Activated naive CD4-positive, alpha-beta T cell treated with Interleukin-2 at 50 U/mL for 16 hours (primary cell): ENCODE measurements around the gene MRGPRD.

ENCODE experiments used
- DNase-seq: peaks from one replicate; pipeline ENCODE4 v3.0.0-alpha.2; 2020

Gene MRGPRD, protein sequence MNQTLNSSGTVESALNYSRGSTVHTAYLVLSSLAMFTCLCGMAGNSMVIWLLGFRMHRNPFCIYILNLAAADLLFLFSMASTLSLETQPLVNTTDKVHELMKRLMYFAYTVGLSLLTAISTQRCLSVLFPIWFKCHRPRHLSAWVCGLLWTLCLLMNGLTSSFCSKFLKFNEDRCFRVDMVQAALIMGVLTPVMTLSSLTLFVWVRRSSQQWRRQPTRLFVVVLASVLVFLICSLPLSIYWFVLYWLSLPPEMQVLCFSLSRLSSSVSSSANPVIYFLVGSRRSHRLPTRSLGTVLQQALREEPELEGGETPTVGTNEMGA

DNA sequence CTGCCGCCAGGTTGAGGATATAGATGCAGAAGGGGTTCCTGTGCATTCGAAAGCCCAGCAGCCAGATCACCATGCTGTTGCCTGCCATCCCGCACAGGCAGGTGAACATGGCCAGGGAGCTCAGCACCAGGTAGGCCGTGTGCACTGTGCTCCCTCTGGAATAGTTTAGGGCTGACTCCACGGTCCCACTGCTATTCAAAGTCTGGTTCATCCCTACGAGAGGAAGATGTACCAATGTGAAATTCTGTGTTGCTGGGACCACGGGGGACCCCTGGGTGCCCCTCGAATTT is at the start of gene MRGPRD:
TSS of gene MRGPRD (minus strand) at position 211 of the 290 bp plus-strand sequence. CDS start at position 211, 0 bp downstream.
- no peak for DNase-seq

DNA sequence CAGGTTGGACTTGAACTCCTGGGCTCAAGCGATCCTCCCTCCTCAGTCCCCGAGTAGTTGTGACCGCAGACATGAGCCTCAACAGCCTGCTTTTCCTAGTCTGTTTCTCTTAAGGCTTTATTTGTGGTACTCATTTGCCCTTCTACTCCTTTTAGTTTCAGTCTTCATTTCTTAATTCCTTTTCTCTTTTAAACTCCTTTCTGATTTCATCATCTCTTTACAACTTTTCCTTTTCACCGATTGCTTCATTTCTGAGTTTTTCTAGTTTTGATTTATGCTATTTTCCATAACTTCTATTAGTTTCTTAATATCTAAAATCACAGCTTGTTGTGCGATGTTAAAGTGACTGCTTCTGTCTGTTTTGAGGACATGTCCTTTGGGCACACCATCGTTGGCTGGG is 49.5 kb upstream of the MRGPRD start:
- no peak for DNase-seq

DNA sequence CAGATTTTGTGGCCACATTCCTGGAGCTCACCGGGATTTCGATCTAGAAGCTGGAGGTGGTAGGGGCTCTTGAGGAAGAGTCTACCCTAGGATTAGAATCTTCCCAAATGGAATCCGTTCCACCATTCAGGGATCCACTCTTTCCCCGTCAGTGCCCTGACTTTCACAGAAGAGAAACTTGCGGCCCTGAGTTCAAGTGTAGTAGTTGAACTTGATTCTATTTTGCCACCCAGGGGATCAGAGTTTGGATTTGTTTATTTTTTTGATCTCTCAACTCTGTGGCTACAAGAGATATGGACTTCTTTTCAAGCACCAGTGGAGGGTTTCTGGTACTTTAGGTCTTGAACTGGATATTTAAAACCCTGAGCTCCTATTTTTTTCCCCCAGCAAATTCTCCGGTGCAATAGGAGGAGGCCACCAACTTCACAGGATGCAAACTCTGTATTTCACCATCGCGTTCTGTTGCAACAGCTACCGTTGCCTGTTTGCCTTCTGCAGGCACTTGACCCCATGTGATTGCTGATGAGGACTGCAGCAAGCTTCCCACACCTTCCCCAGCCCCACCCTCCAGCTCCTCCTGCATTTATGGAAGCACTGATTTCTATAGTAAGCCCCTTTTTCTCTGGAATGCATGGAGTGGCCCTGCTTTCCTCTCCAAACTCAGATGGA is 47.1 kb upstream of the MRGPRD start:
- no peak for DNase-seq

DNA sequence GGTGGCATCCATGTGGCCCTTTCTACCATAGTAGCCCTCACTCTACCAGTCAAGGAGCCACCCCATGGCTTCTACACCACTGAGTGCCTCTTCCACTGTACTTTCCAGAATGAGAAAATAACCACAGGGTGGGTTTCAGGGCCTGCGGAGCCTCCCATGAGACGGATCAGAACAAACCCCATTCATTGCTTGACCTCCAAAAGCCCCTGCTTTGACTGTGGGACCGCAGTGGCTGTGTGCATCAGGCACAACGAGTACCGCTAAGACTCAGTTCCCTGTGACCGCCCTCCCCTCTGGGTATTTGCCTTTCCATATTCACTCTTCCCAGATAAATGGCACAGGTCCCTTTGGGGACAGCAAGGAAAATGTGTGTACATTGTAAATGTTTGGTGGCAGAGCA is 43.7 kb upstream of the MRGPRD start:
- DNase-seq, result no peak

DNA sequence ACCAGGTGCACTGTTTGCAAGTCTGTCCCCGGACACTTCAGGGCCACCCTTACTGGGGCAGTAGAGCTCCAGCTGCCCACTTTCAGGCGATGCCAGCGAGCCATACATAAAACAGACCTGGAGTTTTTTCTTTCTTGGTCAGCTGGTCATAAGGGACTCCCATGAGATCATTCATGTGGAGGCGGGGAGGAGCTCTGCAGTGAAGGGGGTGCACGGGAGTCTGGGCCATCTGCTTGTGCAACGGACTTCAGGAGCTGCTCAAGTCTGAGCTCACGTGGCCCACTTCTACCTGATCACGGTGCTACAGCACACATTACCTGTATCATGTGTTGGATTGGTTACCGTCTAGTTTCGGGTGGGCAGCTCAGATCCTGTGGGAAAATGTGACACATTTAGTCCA is 41.5 kb upstream of the MRGPRD start:
- DNase-seq, result no peak

DNA sequence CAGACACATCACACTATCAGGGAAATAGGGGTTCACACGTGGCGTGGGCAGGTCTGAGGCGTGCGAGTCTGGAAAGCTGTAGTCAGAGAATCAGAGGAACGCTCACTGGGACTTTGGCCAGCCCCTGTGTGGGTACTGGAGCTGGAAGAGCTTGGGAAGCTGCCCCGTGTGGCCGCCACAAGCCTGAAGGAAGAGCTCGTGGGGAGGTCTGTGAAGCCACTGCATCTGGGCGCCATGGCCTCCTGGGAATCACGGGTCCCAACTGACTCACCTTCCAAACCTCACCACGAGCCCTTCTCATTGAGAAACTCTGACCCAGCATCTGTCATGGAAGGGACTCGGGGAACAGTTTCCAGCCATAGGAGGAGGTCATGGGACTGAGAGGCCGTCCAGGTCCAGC is 38.1 kb upstream of the MRGPRD start:
- no peak for DNase-seq

DNA sequence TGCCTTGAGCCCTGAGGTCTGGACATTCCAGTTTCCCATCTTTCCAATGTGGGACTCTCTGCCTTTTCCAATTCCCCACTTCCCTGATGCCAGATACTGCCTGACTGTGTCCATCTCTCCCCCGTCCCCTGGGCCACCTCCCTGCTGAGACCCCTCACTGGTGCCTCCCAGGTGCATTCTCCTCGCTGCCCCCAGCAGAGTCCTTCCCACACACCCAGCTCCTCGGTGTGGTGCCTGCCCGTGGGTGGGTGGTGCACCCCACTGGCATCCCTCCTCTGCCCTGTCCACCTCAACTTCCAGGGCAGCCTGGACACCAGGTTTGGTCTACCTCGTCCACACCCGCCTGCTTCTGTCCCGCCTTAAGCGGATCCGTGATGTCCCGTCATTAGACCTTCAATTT is 37.2 kb upstream of the MRGPRD start:
- DNase-seq, result no peak

DNA sequence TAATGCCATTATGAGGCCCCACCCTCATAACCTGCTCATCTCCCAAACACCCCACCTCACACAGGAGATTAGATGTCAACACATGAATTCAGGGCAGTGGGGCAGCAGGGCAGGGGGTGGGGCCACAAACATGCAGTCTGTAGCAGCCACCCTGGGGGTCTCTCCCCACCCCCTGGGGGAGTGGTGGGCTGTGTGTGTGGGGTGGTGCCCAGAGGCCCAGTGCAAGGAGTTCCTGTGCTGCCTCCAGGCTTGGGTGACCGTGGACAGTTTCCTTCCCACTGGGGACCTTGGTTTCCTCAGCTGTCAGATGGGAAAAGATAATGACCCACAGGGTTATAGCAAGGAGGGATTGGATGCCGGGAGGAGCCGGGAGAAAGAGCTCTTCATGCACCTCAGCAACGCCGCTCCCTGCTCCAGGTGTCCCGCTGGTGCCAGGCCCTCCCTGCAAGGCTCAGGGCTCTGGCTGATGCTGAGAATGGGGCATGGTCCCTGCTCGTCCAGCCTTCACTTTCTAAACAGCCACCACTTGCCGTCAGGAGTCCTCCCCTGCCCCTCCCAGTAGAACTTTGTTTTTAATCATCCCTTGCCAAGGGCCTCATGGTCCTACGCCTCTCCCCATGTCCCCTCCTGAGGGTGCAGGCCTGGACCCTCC is 34.2 kb upstream of the MRGPRD start:
- DNase-seq, result no peak

DNA sequence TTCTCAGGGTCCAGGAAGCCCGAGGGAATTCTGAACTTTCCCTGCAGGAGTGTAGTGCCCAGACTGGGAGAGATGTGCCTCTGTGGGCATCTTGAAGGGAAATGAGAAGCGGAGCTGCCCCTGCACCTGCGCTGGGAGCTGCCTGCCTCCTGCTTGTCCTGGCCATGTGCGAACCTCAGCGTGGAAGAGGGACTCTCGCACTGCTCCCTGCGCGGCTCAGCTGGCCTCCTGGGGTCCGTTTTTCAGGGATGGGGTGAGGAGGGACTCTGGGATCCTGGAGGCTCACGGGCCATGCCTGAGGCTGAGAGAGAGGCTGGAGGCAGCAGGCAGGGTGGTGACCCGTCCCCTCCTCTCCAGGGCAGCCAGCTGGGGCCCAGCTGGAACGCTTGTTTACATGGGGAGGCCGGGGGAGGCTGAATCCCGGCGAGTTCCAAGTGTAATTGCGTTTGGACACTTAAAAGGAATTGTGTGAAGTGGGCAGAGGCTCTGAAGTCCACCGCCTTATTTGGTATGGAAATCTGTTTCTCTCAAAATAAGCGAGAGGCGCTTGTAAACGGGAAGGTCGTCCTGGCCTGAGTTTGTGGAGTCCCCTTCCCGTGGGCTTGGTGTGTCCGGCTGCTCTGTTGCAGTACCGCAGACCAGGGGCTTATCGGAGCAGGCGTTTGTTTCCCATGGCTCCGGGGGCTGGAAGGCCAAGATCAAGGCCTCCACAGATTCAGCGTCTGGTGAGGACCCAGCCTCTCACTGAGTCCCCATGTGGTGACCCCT is 33.5 kb upstream of the MRGPRD start:
- no peak for DNase-seq

DNA sequence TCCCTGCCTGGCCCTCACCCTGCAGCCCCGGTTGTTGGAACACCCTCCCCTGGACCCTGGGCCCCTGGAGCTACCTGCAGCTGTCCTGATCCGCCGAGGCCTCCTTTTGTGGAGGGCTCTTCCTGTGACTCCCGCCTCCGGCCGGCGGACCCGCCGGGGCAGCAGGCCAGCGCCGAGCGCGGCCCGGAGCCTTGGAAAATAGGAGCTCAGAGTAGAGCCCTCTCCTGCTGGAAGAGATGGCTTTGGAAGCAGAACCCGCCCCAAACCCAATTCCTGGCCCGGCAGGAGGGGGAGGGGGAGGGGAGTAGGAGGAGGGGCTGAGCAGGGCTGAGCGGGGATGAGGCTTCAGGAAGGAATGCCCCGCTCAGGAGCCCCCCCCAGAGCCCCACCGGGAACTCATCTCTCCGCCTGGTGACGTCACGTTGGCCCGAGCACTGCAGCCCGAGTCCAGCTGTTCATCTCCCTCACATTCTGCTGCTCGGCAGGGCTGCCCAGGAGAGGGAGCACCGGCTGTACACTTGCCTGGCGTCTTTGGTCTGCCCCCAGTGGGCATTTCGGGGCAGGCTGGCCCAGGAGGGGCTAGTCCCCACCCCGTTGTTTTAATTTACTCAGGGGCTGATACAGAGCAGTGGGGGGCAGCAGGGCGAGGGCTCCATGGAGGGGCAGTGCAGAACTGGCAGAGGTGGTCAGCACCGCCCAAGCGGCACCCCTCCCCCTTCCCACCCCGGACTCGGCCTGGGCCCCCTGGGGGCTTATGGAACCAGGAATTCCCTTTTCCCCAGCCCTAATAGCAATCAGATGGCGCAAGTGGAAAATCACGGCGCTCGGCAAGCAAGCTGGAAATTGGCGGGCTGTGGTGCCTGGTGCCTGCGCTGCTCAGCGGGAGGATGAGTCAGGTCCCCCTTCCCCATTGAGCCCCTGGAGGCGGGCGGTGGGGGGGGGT is 32.5 kb upstream of the MRGPRD start, which contains the start of gene MRGPRF:
TSS of gene MRGPRF (minus strand) at position 238 of the 943 bp plus-strand sequence. CDS start 3,345 bp downstream, outside the sequence.
- no peak for DNase-seq

DNA sequence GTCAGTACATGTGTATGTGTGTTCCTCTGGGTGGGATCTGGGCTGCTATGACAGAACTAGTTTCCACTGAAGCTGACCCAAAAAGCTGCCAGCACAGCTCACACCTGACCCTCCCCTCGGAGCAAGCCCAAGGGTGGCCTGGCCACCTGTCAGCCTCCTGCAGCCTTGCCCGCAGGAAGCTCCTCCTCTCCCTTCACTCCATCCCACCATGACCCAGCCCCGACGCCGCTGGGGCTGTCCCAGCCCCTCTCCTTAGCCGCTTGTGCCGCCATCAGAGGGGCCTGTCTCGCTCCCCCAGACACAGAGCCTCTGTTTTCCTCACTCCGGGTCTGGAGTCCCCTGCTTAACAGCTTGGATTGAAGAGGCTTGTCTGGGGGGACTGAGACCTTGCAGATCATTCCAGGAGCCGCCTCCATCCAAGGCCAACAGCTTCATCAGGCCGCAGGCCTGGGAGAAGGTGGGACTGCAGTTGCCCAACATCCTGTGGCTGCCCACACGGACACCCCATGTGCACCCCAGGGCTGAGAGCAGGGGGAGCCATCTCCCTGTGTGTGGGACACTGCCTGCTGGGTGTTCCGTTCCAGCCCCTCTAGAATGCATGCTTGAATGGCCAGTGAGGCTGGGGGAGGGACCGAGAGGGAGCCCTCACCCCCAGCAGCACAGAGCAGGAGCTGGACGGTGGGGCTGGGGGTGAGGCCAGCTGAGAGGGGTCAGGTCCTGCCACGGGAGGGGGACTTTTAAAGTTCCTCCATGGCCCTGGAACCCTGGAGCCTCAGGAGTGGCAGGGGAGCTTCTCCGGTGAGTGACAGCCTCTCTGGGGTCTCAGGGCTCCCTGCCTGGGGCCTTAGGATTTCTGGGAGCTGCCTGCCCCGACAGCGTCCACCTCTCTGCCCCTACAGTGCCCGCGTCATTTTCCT is 31.6 kb upstream of the MRGPRD start:
- no peak for DNase-seq

DNA sequence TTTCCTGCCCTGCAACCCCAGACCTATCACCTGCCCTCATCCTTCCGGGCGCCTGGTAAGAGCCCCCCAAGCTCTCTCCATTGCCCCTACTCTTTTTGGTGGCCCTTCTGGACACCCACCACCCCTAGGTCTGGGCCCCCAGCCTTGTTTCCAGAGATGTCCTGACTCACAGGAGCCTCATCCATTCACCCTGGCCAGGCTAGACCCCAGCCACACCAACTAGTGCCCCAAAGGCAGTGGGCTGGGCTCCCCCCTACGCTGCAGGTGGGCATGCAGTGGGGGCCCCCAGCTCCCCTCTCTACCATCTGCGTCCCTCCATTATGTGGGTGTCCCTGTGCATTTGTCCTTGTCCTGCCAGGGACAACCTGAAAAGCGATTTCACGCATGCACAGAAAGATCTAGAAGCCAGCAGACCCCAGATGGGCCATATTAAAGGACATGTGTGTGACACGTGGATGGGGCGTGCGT is 30.9 kb upstream of the MRGPRD start:
- DNase-seq, result no peak

DNA sequence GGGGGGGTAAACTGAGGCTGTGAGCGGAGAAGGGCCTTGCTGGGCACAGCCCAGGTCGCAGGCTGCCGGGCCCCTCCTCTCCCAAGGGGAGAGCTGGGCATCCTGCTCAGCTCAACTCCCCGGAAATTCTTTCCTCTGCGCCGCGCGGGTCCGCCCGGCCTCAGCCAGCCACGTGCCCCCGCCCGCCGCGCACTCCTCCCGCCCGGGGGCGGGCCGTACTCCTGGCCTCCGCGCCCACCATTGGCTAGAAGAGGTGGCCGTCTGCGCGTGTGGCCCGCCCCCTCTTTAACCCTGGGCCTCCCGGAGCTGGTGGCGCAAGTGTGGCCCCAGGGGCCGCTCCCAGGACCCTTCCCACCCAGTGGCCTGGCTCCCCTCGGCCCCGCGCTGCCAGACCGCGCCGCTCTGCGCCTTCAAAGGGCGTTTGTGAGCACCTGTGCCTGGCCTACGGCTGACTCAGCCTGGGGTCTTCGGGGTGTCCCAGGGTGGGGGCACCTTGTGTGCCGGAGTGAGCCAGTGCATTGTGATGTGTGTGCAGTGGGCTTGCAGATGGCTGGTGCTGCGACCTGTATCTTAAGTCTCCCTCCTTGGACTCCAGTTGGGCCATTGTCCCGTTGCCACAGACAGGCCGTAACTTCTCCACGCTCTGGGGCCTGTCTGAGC is 30.3 kb upstream of the MRGPRD start:
- peak; percentile 47 for DNase-seq

DNA sequence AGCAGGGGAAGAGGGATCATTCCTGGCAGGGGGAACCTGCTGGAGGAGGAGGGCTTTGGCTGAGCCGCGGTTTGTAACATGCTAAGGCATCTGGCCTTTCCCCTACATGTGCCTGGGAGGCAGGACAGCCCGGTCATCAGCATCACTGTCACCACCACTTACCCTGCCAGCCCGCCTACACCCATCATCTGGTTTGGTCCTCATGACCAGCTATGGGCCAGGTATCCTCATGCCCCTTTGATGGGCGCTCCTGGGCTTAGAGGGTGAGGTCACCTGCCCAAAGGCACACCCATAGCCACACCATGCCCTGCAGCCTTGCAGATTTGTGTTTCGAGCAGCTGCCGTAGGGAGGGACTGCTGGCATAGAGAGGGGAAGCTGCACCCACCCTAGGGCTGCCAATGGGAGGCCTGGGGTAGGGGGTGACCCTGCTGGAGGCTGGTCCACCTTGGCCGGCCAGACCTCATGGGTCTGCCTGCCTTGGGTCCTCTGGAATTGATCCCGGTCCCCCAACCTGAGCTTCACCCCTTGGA is 29.6 kb upstream of the MRGPRD start:
- DNase-seq, result no peak

DNA sequence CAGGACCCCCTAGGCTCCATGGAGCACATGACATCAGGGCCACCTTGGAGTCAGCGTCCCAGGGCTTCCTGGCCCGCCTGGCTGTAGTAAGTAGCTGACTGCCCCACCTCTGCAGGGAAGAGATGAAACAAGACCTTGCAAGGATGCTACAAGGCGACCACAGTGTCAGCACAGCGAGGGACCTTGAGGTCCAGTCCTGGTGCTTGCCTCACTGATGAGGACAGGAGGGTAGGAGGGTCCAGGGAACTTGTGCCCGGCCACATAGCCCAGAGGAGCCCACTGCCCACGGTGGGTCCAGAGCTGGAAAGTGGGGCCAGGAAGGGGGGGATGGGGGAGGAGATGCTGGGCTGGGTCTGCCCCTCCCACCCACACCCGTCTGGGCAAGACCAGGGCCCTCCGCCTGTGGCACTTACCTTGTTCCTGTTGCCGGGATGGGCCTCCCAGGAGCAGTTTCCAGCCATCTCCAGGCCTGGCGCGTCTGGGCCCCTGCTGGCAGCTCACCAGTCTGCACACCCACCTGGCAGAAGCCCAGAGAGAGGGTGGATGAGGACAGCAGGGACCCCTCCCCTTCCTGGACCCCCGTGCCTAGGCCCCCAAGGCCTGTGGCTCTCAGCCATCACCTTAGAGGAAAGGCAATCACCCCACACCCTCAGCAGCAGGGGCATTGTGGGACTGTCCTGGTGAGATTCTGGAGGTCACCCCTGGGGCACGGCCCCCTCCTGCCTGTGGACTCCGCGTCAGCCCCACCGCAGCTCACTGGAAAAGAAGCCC is 28.8 kb upstream of the MRGPRD start:
- DNase-seq, result no peak

DNA sequence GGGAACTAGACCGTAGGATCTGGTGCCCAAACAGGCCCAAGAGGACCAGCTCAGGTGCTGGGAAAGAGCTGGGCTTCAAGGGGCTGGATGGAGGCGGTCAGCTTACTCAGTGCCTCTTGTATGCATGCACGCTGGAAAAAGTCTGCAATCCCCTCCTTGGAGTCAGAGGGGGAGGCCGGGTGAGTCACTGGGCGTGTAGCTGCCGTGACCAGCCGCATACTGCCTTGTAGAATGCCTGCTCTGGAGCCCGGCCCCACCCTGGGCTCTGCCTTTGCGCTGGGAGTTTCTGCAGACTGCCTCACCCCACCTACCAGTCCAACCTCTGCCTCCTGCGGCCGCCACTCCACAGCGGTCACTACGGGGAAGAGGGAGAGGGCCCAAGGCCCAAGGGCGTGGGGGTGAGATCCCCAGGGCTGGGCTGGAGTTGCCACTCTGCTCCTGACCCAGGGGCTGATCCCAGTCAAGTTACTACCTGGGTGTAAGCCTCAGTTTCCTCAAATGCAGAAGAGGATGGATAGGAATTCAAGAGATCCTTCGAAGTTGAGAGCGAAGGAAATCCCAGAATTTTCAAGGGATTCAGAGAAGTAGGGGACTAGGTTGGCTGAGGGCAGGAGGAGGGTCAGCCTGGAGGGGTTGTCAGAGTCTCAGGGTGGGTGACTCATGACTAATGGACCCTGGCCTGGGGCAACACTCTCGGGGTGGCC is 28.1 kb upstream of the MRGPRD start:
- DNase-seq, result no peak

DNA sequence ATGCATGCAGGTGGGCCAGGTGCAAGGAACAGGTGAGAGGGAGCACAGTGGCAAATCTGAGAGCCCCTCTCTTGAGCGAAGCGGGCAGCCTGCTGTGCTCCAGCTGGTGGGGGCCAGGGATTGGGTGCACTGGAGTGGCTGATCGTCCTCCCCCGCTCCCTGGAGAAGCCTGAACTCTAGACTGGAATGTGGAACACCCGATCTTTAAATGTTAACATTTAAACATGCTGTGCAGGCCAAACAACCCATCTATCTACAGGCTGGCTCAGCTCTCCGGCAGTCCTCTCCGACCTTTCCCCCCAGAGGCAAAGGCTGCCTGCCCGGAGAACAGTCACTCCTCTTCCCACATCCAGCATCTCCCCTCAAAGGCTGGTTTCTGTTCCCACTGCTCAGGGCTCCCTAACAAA is 27.2 kb upstream of the MRGPRD start:
- DNase-seq, result no peak

DNA sequence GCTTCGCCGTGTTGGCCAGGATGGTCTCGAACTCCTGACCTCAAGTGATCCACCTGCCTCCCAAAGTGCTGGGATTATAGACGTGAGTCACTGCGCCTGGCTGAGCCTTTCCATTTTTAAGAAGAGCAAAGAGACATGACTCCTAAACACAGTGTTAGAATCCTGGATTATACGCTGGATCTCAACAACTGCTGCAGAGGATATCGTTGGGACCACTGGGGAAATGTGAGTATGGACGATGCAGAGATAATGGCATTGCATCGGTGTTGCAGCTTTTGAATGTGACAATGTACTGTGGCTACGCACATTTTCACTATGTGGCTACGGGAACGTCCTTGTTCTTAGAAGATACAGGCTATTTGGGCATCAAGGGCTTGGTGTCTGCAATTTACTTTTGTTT is 26.0 kb upstream of the MRGPRD start:
- no peak for DNase-seq
